ENCODE measurements around the gene TLE1.

The TLE1 gene

DNA sequence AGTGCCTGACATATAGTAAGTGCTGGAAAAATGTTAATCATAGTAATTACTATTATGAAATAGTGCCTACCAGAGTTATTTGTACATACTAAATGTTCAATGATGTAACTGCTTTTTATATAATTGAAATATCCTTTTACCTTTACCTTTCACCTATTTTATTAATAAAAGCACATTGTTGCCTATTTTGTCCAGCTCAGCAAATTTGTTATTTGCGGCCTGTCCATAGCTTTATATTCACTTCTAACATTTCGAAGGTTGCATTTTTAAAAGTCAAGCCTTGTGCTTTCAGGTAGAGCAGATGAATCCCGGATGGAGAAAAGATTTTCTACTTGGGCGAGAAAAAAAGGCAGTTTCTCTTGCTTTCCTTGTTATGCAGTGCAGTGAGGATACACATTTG, 119.3 kb downstream of the TLE1 start:
- DNase-seq, result no peak

DNA sequence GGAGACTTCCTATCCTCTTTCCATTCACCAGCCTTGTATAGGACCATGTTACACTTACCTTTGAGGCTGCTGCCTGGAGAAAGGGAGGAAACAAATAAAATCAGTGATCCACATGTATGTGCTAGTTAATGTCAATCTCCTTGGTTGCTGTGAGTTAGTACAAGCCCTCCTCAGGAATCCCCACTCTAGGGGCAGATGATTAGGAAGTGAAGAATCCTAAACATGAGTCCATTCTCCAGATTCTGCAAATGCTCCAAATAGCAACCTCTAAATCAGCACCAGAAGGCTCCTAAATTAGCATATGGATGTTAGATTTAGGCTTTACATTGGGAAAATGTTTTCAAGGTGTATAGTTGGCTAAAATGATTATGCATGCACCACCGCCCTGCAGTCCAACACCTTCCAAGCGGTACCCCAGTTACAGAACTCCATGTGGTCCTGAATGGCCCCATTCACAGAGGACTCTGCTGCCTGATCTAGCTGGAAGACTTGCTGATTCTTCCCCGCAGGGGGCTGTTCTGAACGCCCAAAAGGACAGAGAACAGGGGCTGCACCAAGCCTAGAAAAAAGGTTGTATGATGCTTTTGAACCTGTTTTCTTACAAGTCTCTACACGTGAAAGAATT, 123.2 kb downstream of the TLE1 start:
- no peak for DNase-seq

DNA sequence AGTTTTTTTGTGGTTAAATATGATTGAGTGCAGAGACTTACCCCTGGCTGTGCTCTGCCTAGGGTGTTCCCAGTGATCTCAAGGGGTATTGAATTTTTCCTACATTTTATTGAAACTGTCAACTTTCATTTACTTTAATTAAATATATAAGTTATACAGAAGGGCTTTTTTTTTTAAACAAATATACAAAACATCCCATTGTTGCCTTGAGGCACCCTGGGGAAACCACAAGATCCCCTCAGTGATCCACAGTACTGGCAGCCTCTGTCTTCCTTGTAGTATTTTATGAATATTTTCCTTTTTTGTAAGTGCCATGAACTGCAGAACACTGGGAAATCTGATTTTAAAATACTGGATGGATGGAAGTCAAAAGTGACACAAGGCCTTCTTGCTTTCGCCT, 123.7 kb downstream of the TLE1 start:
- no peak for DNase-seq

DNA sequence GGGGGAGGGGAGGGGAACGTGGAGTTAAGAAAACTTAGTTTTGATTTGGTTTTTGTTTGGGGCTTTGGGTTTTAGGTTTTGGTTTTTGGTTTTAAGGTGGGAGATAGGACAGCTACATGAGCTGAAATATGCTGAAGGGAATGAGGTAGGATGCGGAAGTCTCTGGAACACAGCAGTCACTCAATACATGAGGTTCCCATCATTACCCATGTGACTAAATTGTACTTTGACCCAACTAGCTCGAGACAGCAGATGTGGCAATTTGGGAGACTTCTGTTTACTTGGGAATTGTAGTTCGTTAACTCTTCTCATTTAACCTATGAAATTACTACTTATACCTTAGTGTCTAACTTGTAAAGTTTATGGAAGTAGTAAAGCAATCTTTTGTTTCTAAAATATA, 124.2 kb downstream of the TLE1 start:
- DNase-seq, result no peak

DNA sequence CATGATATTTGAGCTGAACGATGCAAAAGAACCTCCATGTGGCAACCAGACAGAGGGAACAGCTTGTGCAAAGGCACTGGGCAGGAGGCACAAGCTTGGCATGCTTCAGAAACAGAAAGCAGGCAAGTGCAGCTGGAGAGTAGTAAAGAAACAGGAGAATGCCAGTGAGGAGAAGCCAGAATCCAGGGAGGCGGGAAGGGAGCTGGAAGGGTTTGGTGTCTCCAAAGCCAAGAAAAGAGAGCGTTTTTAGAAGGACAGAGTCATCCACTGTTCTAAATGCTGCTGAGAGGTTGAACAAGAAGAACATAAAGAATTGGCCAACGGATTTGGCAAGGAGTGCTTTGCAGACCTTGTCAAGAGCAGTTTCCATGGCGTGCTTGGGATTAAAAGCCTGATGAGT, 124.7 kb downstream of the TLE1 start:
- no peak for DNase-seq

DNA sequence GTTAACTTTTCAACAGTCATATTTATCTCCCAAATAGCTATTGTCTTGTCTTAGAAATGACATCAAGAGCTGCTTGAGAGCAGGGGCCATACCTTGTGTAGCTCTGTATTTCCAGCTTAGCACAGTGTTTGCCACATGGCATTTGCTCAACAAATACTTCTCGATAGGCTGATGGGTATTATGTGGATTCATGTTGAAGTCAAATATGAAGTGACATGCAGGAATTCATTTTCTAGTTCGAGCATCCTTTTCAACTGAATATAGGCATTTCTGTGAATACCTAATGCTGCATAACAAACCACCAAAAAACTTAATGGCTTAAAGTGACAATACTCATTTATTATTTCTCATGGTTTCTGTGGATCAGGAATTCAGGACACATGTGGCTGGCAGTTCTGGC, 125.6 kb downstream of the TLE1 start:
- no peak for DNase-seq

DNA sequence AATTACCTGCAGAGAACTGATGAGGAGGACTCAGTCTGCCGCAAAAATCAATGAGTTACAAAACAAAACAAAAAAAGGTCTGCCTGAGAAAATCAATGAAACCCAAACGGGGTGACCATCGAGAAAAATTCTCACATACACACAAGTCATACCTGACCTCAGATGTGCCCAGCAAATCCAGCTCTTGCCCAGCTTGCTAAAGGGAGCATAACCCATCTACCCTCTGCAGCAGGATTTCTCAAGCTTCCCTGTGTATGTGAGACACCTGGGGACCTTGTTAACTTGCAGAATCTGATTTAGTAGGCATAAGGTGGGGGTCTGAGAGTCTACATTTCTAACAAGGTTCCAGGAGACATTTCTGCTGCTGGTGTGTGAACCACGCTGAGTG, 126.3 kb downstream of the TLE1 start:
- DNase-seq, result no peak

DNA sequence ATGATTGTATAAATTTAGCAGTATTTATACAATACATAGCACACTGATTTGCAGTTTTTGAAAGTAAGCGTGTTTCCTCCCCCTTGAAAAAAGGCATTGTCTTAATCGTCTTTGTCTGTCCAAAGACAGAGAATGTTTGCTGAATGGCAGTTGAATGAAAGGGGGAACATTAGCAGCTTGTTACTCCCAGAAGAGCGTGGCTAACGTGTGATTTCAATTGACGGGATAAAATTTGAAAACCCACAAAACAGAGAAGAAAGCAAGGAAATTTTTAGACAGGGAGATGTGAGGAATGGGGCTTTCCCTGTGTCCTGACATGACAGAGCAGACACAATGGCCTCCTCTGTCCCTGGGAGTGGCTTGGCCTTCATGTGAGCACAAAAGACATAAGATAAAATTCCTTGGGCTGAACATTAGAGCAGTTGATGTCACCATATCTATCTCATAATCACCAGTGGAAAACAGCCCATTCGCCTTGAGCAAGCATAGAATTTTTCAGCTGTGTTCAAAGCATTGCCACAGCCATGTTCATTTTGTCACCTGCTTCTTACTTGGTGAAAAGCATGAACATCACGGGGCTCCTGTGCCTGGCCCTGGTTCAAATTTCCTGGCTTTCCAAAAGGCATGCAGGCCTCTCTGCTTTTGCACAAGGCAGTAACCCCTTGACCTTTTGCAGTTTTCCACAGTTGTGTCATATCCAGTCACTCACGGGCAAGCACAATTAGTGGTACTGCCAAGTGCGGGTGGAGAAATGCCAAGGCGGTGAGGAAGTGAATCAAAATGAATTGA, 126.9 kb downstream of the TLE1 start:
- no peak for DNase-seq

DNA sequence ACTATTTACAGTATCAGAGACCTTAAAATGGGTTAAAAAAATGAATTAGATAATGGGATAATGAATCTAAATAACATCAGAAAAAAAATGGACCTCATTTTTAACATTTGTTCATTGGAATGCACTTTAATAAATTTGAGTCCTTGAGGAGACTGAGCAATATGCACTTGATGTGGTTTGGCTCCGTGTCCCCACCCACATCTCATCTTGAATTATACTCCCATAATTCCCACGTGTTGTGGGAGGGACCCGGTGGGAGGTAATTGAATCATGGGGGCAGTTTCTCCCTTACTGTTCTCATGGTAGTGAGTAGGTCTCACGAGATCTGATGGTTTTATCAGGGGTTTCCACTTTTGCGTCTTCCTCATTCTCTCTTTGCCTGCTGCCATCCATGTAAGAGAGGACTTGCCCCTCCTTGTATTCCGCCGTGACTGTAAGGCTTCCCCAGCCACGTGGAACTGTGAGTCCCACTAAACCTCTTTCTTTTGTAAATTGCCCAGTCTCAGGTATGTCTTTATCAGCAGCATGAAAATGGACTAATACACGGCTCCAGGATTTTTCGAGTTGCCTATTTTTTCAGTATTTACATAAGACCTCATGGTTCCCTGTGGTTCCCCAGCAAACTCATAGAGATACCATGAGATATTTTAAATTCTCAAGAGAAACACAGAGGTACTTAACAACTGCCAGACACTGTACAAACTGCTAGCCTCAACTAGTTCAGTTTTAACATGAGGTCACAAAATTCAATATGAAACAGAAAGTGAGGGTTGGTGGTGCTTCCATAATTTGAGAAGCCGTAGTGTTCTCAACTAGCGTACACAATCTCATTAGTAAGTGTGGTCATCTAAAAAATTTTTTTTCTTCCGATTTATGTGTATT, 128.3 kb downstream of the TLE1 start:
- no peak for DNase-seq

DNA sequence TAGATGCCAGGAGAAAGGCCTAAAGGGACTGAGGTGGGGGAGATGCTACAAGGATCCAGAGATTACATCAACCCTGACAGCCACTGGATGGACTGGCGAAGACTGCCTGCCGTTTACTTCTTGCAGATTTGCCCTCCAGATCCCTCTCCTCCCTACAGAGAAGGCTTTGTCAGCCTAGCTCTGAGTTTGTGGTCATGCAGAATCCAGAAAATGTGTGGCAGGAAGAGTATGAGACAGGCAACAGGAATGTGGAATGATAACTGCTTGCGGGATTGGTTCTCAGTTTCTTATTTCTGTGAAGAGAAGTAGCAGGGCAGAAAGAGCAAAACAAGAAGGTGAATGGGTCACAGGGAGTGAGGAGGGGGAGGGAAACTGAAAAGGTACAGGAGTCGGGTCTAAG, 129.6 kb downstream of the TLE1 start:
- no peak for DNase-seq

DNA sequence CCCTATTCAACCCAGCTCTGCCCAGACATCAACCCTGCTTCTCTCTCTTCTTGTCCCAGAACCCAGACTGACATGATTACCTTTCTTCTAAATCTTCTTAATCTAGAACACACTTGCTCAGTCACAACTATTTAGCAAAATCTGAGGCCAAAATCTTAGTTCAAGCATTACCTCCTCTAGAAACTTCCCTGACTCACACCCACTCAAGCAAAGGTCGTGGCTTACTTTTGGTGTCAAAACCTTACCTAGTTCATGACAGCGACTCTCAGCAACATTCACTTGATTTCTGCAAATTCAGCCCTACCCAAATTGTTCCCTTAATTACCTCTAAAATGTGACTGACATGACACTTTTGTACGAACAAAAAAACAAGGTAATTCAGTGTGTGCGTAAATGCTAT, 130.2 kb downstream of the TLE1 start:
- DNase-seq, result no peak

DNA sequence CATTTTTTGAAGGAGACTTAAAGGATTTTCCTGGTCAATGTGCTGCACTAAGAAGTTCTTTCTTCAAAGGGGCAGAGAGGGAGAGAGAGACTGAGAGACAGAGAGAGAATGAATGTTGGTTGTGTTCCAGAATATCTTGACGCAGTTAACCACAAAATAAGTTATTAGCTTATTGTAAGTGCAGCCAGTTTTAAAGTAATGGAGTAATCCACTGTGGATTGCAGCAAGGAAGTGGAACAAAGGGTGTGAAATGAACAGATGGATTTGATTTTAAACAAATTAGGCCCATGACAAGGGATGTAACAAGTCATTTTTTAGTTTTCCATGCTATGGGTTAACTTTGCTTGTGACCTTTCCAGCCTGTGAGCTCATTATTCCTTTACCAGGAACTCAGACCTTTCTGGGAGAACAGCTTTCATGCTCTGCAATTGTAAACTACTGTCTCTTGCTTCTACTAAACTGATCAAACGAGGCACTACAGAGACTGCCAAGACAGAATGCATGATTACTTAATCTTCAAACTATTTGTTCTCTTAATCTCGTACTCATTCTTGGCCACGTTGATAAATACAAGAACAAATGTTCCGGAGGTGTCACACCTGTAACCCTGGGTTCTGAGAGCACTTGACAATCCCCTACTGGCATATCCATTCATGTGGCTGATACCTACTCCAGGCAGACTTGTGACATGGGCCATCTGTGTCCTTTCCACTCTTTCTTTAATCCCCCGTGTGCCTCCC, 131.1 kb downstream of the TLE1 start:
- no peak for DNase-seq

DNA sequence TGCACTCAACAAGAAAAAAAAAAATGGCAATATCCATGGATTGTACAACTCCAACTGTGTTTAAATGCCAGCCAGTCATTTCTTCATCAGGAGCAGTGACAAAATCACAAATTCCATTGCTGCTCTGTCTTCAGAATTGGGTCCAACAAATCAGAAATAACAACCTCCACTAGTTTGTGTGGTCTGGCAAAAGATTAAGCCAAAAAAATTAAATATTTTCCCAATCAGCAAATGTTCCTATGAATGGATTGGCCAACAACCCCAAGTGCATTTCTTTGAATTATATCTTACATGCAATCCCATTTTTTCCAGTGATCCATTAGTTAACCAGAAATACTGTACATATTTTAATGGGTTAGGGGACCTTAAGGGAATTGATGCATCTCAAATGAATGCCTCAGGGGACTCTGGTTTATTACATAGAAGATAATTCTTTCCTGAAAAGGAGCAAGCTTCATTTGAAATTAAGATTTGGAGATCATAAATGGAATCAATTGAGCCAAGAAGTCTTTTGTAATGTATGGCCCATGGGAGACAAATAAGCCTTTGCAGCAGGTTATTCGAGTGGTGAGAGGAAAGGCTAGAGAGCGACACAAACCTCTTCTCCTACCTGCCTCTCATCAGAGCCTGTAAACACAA, 131.8 kb downstream of the TLE1 start:
- no peak for DNase-seq

DNA sequence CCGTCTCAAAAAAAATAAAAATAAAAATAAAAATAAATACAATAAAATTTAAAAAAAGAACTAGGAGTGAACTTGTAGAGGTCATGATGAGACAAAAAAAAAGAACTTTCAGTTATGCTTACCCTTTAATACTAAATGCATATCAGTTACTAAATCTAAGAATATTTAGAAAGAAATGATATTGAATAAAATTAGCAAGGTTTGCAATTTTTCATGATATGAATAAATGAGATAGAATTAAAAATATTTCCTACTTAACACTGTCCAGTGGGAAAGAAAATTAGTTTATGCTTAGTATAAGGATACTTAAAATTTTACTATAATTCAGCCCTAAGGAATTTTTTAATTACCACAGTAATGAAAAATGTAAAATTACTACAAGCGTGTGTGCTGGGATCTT, 132.4 kb downstream of the TLE1 start:
- DNase-seq, result no peak

DNA sequence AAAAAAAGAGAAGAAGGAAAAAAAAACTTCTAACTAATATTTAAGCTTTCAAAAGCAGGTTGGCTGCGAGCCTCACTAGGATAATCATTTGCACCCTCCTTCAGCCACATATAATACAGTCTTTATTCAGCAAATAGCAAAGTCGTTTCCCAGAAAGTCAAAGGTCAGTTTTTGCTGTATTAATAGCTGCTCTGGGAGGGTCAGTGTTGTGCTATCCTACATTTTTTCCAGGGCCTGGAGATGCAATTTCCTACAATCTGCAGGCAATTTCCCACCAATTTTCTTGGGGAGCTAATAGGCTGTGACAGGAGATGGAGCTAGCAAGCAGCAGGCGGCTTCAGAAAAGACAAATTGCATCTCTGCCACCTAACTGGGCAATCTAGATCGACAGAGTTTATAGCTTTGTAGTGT, 136.8 kb downstream of the TLE1 start:
- DNase-seq, result no peak

DNA sequence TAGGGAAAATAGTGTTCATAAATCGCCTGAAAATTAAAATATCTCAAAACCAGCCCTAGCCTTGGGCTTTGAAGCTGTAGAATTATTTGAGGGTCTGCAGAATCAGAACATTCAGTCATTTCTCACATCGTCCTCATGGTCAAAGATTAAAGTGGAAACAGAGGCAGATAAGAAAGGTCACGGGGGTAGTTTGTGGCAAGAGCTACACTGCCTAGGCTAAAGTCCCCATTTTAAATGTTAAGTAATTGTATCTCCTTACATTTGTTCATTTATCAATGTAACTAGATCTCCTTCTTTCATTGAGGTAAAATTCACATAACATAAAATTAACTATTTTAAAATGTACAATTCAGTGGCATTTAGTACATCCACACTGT, 139.2 kb downstream of the TLE1 start:
- DNase-seq, result no peak

DNA sequence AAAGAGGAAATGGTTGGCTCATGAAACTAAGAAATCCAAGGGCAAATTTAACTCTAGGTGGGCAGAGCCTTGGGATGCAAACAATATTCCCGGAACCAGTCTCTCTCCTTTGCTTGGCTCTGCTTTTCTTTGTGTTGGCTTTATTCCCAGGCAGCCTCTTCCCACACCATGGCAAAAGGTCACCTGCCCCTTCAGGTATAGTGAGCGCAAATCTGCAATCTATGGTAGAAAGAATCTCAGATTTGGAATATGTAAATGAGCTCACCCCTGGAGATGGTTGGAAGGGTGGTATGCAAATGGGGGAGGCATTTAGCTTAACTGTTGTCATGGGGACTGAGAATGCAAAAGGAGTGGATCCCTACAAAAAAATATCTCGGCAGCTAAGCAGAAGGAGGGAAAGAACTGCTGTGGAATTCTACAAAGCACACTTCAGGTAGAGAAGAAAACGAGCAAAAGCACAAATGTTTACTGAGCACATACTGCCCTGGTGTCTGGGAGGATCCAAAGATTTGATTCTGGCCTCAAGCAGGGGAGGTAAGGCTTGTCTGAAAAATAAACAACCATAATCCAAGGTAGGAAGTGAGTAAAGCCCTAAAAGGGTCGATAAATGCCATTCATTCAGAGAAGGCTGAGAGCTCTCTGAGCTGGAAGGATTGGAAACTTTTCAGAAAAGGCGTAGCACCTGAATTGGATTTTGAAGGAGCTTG, 139.7 kb downstream of the TLE1 start:
- no peak for DNase-seq

DNA sequence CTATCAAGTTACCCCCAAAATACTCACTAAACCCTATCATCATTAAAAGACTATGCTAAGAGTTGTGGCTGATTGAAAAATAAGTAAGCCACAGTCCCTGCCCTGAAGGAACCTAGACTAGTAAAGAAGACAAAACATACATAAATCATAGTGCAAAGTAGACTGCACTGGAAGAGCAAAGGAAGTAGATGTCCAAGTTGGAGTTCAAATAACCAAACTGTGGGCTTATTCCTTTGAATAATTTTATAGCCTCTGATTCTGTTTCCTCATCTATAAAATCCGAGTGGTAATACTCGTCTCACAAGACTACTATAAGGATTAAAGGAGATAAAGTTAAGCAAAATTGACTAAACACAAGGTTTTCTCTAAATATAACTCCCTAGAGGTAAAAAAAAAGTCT, 140.4 kb downstream of the TLE1 start:
- DNase-seq, result no peak

DNA sequence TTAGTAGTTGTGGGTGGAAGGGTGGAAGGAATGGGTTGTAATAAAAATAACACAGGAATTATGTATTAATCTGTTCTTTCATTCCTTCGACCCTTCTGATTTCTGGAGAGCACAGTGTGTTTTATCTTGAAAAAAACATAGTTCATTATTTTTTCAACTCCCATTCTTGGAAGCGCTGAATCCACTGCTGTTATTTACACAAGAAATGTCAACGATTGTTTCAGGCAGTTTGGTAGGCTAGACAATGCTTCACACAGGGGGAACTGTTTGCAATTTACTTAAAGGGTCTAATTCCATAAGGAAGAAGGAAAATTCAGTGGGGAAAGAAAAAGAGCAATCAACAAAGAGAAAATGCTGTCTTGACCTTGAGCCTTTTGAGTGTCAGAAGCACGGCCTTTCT, 142.9 kb downstream of the TLE1 start:
- DNase-seq, result no peak

DNA sequence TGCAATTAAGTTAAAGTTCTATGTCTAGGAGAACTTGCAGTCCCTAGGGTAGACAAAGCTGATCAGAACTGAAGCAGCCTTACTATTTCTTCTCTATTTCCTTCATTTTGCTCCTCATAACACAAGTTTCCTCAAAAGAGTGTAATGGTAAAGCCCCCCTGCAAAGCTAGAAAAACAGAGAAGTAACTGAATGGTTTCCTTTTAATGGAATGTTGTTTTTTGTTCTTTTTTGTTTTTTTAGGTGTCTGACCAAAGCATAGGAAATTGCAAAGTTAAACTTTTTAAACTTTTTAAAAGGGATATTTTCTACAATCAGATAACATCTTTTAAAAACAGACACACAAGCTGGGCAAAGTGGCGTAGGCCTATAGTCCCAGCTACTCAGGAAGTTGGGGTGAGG, 145.7 kb downstream of the TLE1 start:
- no peak for DNase-seq

DNA sequence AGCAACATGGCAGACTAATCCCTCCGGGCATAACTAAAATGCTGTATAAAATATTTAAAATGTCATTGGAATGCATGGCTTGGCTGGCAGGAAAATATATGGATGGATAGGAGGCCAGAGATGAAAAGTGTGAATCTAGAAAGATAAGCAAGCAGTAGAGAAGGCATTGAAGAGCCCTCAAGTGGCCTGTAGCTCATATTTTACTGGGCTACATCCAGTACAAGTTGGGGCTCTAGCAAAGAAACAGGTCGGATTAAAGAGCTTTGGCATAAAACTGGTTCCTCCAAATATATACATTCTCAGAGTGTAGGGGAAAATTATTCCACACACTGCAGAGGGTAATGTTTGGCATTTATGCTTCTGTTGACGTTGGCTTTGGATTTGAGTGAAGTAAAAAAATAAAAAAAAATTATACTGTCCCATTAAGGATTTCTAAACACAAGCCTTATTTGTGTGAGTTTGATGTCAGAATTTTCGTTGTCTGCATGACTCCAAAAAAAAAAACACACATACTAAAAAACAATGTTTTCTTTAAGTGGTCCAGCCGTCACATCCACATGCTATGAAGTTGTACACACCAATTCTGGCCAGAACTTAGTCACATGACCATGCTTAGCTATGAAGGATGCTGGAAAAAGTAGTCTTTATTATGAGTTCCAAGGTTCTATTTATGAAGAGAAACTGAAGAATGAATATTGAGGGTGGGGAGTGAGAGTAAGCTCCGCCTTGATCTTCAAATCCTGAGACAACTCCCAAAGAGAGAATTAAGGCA, 147.0 kb downstream of the TLE1 start:
- DNase-seq, result no peak
